Hepatocyte (in vitro differentiated cells): ENCODE results near the gene MPZL2.

ENCODE experiments used
- CTCF ChIP-seq: fragments of 200-600 bp; sonication (generic); IDR thresholded peaks from 2 replicates; pipeline ENCODE4 v1.5.1; 2016; ENCODE audit warnings: antibody characterized with exemption, mild to moderate bottlenecking; ENCODE audit not compliant: poor library complexity
- EZH2phosphoT487 ChIP-seq: fragments of 200-600 bp; sonication (generic); IDR thresholded peaks from one replicate; pipeline ENCODE4 v1.6.1; 2018; ENCODE audit warnings: antibody characterized with exemption, mild to moderate bottlenecking, low read depth, moderate library complexity; ENCODE audit not compliant: unreplicated experiment, severe bottlenecking

GRCh38 chr11:118231461-118231860 is 32.6 kb downstream of the MPZL2 start:
- TF ChIP-seq CTCF (no peak), EZH2phosphoT487 (no peak)
